HG03139 (cell line): ENCODE measurements around the gene ZC2HC1B.
A peak's percentile ranks its signal among the peaks of the same experiment; 100 is the strongest.
"Not testable (repeated sequence)": the region's sequence is repeated elsewhere in the genome, so short reads cannot be mapped to it uniquely, and the experiment has no call there.

Source experiments
- ATAC-seq: cut with Tn5 transposase; IDR thresholded peaks from one replicate; pipeline ENCODE4 v1.9.1; 2021; ENCODE audit not compliant: unreplicated experiment

ZC2HC1B gene

GRCh38 chr6:143867236-143867635 is 3.0 kb downstream of the ZC2HC1B start:
- ATAC-seq: no peak

- not testable (repeated sequence) for ATAC-seq
Measured at GRCh38 chr6:143868808-143869207, 4.5 kb downstream of the ZC2HC1B start.

GRCh38 chr6:143871202-143871730 is 7.0 kb downstream of the ZC2HC1B start:
- not testable (repeated sequence) for ATAC-seq

- ATAC-seq: peak; percentile 98
Measured at GRCh38 chr6:143872201-143872600, 7.9 kb downstream of the ZC2HC1B start.

GRCh38 chr6:143873600-143873999 is 9.3 kb downstream of the ZC2HC1B start:
- ATAC-seq: not testable (repeated sequence)

- not testable (repeated sequence) for ATAC-seq
Measured at GRCh38 chr6:143874503-143874902, 10.2 kb downstream of the ZC2HC1B start.

- no peak for ATAC-seq
Measured at GRCh38 chr6:143877584-143878271, 13.5 kb downstream of the ZC2HC1B start.

GRCh38 chr6:143878272-143878760 is 14.0 kb downstream of the ZC2HC1B start:
- no peak for ATAC-seq

- no peak for ATAC-seq
Measured at GRCh38 chr6:143880412-143880811, 16.1 kb downstream of the ZC2HC1B start.

- no peak for ATAC-seq
Measured at GRCh38 chr6:143882401-143882930, 18.2 kb downstream of the ZC2HC1B start.

GRCh38 chr6:143884216-143884900 is 20.1 kb downstream of the ZC2HC1B start:
- ATAC-seq: no peak

- no peak for ATAC-seq
Measured at GRCh38 chr6:143885116-143885515, 20.8 kb downstream of the ZC2HC1B start.

- ATAC-seq: no peak
Measured at GRCh38 chr6:143894655-143895054, 30.4 kb downstream of the ZC2HC1B start.

GRCh38 chr6:143896126-143896860 is 32.0 kb downstream of the ZC2HC1B start:
- ATAC-seq: no peak

GRCh38 chr6:143900358-143900757 is 36.1 kb downstream of the ZC2HC1B start:
- ATAC-seq: no peak

- peak; percentile 90 for ATAC-seq
Measured at GRCh38 chr6:143901885-143902750, 37.8 kb downstream of the ZC2HC1B start.

GRCh38 chr6:143902827-143903226 is 38.6 kb downstream of the ZC2HC1B start:
- ATAC-seq: no peak

- ATAC-seq: no peak
Measured at GRCh38 chr6:143911028-143911427, 46.8 kb downstream of the ZC2HC1B start.

- ATAC-seq: no peak
Measured at GRCh38 chr6:143912671-143913070, 48.4 kb downstream of the ZC2HC1B start.

GRCh38 chr6:143917026-143917425 is 52.8 kb downstream of the ZC2HC1B start:
- ATAC-seq: not testable (repeated sequence)
